EH (cell line): ENCODE data around the gene RGS5.
A peak's percentile ranks its signal among the peaks of the same experiment; 100 is the strongest.

Source experiments
- DNase-seq: peaks from one replicate; pipeline ENCODE4 v3.0.0-alpha.2; 2015; ENCODE audit warnings: low read depth

RGS5 gene

DNA sequence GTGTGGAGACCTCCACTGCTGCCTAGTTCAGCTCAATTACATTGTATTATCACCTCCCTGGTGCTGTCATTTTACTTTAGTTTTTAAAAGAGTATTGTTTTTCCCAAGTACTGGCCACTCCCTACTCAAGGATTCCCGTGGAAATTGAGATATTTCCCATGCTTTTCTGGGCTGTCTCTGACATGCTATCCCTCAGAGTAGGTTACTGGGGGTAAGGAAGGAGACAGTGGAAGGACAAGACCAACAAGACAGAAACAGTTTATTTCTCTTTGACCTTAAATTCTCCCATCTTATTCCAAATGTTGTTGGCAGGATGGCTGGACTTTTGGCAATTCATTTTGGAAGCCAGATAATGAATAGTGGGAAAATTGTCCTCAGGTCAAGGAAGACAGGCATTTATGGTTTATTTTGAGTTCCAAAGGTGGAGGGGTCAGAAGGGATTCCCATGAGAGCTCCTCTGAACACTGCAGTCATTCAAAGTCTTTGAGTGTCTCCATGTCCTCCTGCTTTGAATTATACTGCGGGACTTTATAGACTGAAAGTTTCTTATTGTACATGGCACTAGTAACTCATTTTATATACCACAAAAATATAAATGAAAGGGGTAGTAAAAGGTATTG lies 20.3 kb downstream of the RGS5 start:
- peak; percentile 16 for DNase-seq

DNA sequence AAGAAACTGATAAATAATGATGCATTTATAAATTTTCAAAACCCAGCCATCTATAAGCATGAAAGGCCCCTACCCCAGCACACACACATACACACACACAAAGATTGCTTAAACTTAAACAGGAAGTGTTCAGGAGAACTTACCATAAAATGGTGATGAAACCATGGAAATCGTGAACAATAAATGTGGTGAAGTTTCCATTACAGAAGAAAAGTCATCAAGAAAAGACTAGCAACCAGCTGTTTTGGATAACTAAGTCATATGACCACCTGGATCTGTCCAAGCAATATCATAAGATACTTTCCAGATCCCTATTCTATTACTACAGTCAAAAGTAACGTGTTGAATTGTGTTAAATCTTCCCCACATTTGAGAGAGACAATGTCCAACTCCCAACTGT lies 24.1 kb downstream of the RGS5 start:
- no peak for DNase-seq

DNA sequence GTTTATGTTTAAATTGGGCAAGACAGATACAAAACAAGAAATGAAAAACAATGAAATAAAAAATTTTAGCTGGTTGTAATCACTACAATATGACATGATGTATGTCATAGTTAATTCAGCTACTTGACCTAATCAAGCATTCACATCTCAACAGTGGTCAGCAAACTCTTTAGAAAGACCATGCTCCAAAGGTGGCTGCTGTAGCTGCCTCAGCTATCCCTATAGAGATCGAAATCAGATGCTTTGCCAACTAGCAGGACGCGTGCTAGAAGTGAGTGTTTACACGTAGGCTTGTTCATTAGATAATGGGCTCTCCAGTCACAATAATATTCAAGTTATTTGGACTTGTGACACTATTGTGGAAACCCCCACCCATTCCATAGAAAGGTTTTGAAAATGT lies 25.9 kb downstream of the RGS5 start:
- no peak for DNase-seq

DNA sequence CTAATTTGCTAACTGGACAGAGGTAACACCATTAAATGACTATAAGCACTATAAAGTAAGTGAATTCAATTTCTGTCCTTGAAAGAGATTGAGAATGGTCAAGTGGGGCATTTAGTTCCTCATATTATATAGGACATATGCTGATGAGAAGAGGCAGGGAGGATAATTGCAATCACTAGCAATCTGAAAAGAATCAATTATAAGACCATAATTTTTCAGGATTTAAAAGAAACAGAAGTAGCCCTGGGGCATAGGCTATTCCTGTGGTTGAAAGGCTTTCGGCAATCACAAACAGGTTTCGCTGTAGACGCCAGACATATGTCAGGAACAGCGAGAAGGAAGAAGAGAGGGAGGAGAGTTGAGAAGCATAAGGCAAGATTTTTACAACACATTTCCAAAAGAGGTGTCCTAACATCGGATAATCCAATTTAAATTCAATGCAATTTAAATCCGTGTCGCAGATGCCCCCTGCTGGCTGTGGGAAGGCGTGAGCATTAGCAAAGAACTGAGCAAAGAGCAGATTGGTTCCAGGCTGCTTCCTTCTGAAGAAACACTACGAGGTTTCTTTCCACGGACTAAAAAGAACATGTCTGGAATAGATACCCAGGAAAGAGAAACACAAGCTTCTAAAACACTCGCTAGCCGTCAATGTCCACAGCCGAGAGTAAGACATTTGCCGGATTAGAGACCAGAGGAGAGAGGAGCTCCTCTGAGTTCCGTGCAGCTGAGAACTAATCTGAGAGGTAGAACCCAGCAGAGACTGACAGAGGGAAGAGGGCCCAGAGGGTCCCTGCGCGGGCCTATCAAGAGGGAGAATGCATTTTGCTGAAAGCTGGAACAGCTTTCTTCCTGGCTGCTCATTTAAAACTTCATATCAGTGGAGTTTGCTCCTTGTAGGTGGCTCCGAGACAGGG lies 27.9 kb downstream of the RGS5 start:
- peak; percentile 68 for DNase-seq

DNA sequence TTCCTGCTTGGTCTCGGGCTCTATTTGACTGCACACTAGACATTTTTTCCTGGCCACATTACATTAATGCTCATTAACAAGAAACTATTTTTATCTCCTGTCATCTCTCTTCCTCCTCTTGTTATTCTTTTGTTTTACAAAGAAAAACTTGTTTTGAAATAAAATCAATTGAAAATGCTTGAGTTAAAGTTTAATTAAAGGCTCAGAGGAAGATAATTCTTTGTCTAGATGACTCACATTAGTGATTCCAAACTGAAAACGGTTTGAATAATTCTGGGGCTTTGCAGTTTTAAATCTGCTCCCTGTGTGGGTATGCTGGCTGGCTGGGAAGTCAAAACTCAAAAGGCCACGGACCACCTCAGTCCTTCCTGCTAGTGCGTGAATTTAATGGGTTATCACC lies 29.6 kb downstream of the RGS5 start:
- peak; percentile 57 for DNase-seq

DNA sequence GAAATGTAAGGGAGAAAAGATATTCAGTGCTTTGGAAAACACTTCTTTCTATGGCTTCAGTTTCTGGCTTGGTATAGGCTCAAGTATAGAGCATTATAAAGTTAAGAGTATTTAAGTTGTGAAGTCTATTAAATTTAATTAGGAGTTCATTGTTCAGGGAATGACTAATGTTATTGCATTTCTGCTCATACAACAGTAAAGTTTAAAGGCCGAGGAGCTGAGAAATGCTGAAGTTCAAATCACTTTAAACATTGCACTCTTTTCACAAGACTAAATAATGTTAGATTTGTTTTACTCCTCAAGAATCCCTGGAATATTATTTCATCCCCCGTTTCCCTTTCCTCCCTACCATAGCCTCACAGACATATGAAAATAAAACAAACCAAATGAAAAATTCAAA lies 30.1 kb downstream of the RGS5 start:
- DNase-seq, result peak; percentile 66

DNA sequence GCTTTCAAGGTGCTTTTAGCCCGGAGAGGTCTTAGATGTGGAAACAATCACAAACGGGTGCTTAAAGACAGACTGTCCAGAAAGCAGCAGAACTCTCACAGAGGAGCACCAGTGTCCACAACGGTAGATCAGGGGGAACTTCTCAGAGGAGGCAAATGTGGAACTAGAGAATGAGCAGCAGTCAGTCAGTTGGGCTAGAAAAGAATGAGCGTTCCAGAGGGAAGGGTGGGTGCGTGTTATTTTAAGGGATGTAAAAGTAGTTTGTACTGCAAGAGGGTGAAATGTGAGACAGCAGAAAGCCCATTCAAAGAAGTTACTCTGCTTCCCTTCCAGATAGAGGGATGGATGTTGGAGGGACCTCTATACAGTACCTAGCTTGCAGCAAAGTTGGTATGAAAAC lies 30.9 kb downstream of the RGS5 start:
- DNase-seq, result peak; percentile 63

DNA sequence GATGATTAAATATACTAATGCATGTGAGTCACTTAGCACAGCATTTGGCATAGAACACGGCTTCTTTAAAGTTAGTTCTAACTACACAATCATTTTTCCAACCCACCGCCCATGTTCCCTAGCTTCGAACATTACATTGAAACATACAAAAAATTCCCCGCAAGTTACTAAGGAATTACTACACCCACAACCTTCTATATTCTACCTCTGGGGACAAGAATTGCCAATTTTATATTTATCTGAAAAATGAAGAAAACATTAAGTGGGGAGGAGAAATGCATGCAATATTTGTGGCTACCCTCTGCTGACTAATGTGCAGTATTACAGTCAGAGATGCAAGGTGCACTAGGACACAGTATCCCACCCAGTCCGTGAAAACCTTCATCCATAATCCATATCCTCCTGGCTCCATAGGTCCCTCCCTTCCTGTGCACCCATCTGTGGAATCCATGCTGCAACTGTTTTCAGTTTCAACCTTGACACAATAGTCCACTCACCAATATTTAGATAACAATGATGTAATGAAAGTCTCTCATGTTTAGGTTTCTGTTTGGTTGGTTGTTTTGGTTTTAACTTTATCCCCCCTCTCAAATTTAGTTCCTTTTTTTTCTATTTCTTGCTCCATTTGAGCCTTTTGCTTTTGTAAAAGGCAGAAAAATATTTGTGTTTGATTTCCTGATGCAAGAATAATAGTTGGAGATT lies 31.6 kb downstream of the RGS5 start:
- peak; percentile 36 for DNase-seq

DNA sequence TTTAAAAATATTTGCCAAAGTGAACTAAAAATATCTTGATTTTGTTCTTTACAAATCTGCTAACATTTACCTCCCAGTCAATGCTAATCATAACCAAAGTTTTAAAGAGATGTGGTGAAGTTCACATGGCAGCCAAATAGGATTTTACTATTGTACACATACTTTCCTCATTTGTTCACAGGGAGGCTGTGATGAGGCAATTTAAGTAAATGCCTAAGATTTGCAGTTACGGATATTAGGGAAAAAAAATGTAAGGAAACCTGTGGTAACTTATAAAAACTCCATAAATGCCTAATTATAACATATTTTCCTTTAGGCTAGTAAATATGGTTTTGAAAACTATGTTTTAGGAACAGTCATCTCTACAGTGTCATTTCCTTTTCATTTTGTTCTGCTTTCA lies 32.4 kb downstream of the RGS5 start:
- peak; percentile 80 for DNase-seq

DNA sequence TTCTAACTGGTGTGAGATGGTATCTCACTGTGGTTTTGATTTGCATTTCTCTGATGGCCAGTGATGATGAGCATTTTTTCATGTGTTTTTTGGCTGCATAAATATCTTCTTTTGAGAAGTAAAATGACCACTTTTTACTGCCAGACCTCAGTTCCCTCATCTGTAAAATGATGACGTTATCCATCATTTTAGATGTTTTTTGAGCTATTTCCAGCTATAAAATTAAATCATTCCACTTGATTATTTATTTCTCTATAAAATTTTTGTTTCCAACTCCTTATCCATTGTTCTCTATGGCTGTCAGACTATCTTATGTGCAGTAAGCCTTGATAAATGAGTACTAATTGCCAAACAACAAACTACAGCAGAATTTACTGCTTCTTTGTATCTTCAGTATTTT lies 33.2 kb downstream of the RGS5 start:
- no peak for DNase-seq

DNA sequence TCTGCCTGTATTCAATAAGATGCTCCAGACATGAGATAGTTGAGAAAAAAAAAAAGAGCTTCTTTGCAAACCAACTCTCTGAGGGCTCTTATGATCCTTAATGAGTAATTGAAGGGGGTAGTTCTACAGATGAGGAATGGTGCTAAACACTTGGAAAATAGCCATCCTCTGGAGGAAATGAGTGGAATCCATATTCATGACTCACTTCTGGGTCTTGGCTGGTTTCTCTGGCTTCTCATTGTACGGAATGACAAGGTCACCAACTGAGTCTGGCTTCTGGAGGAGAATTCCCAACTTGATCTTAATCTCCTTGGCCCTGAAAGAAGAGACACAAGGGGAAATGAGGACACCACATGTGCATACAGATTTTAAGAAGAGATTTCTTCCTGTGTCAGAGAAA lies 34.7 kb downstream of the RGS5 start:
- DNase-seq, result peak; percentile 100

DNA sequence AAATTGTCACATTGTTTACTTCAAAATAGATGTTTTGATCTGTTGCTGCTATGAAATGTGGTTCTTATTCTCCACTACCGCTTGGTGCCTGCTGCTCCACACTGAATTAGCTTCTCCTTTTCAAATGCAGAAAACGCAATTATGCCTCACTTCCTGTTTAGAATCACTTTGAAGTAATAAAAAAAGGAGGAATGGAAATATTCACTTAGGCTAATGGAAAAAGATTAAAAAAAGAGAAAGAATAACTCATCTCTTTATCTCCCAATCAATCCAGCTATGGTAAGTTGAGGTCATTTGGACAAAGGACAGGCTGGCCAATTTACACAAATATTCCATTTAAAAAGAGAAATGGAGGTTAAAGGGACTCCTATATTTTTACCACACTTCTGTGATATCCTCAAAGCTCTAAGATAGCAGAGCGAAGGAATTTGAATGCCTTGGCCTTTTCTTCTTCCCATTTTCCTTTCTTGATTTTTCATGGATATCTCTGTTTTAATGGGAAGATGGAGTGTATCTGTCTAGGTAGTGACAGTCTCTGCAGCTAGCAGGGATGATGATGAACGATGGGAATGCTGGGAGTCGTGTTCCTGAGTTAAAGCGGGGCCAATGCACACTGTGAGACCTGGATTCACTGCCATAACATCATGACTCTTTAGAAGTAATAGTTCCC lies 35.7 kb downstream of the RGS5 start:
- peak; percentile 47 for DNase-seq

DNA sequence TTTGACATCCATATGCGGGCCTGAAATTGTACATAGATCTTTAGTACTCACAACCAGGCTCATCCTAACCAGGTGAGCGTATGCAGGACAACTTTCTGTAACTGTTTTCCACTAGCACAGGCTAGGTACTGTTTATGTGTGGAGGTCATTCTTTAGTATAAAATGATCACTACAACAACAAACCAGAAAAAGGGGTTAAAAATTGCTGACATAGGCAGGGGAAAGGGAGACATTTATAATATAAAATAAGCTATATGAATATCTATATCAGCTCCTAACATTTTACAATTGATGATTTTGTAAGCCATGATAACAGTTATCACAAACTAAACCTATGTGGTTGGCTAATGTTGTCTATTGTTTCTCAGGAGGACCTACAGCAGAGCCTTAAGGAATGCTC lies 37.6 kb downstream of the RGS5 start:
- DNase-seq, result no peak

DNA sequence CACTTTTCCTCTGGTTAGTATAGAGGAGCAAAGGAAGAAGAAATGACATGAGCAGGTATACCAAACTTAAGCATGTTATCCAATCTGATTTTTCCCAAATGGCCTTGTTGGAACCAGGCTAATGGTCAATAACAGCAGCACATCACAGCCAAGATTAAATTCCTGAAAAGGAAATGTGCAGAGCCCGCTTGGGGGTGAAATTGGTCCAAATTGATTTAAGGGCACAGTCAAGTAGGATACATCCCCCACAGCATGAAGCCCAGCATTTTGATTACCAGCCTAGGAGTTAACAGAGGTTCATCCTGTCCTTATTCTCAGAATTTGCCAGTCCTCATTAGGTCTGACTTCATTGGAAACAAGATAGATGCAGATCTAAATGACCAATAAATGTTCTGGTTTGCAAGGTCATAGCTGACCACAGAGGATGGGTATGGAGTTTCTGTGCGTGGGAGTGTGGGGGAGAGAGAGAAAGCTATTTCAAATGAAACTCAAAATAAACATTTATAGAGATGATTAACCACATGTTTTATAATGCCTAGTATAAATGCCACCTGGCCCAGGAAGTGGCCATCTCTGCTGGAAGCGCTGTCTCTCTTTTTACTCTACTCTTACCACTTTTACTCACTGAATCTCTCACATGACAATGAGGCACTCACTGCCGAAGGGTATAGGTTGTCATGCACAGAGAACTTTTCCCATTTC lies 38.7 kb downstream of the RGS5 start:
- DNase-seq, result peak; percentile 88

DNA sequence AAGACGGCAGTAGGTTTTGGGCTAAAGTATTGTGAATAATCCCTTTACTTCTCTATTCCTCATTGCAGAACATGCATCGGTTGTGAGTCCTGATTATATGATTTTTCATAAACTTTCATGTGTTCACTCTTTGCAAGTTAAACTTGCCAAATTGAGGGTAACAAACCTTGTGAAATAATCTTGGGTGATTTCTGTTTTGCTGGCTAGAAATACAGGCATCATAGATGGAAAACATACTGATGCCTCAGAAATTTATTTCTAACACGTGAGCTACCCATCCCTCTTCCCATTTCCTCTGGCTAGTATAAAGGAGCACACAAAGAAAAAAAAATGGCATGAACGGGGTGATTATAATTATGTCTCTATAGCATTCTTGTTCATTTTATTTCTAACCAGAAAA lies 39.6 kb downstream of the RGS5 start:
- no peak for DNase-seq

DNA sequence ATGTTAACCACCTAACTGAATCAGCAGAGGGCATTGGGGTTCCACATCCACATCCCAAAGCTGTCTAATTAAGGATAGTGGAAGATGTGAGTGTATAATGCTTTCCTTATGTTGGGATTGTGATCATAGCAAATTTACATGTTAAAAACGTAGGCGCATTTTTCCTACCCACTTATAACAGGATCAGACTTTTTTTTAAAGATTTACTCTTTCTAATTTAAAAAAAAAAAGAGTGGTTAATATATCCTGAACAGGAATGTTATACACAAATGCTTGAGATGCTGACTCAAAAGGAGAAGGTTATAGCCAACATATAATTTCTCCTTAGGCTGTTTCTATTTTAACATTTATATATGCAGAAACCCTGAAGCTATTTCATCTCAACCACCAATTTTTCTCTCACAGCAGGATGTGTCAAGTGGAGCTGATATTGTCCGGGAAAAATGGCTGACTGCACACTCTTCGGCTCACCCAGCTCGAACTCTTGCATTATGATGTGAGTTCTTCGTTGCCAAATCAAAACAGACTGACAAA lies 40.3 kb downstream of the RGS5 start:
- peak; percentile 81 for DNase-seq

DNA sequence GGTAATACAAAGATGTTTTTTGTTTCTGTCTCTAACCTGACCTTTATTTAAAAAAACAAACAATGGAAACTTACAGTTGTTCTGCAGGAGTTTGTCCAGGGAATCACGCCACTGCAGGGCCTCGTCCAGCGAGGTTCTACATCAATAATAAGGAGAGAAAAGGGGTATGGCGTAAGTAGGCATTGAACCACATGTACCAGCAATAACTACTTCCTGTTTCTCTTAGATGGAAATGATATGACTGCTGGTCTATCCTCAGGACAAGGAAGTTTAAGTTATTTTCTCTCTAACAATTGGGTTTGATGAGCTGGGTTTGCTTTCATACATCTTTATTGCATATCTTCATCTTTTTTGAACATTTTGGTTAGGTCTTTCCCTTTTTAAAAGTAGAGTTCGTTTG lies 40.9 kb downstream of the RGS5 start:
- DNase-seq, result peak; percentile 11

DNA sequence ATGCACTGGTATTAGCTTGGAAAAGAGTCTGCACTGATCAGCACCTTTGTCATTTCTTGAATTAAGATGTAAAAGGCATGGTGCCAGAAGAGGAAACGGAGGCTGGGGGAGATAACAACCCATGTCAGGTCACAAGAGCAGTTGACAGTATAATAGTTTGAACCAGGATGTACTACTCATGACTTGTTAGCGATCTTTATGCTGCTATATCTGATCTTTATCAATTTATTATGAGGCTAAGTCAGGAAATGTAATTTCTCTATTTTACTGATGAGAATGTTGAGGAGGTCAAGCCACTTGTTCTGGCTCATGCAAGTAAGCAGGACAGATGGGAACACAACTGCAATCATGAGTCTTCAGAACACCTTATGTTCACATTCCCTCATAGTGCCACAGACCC lies 41.4 kb downstream of the RGS5 start:
- DNase-seq, result no peak

DNA sequence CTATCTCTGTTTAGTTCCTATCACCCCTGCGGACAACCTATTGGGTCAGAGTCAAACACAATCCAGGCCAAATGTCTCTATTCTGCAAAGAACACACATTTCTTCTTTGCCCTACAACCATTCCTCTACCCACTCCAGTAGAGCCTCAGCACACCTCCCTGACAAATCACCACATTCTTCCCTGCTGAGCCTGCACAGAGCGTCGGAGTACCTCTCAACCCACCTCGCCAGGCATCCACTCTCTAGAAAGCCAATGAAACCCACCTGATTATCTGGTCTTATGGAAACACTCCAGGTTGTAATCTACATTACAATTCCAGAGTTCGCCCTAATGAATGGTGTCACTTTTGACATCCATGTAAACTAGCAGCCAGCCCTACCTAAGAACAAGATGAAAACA lies 47.1 kb downstream of the RGS5 start:
- DNase-seq, result no peak

DNA sequence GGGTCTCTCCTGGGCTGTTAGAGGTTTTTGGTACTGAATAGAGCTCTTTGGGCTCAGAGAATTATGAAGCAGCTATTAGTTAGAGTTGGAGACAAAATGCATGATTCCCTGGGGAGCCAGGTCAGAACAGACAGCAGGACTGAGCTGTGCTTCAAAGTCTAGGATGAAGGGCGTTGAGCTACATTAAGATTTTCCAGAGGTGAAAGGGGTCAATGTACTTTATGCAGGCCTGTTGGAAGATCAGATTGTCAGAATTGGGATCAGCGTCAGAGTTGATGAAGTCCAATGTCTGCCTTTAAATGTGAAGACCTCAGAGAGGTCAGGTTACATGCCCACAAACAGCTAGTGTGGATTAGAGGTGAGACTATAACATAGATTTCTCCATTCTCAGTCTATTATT lies 53.8 kb downstream of the RGS5 start:
- no peak for DNase-seq

DNA sequence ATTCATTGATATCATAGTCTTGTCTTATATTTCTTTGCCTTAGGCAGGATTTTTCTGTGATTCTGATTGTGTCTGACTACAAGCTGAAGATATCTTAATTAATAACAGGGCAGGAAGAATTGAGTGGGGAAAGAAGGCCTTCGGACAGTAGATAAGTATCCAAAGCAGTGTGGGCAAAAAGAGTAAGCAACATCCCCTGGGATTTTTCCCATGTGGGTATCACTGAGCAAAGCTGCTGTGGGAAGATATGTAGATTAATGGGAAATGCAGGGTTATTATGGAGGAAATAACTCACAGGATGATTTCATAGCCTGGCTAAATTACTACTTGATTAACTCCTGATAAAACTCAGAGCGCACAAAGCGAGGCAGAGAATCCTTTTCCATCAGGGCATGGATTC lies 55.7 kb downstream of the RGS5 start:
- peak; percentile 12 for DNase-seq

DNA sequence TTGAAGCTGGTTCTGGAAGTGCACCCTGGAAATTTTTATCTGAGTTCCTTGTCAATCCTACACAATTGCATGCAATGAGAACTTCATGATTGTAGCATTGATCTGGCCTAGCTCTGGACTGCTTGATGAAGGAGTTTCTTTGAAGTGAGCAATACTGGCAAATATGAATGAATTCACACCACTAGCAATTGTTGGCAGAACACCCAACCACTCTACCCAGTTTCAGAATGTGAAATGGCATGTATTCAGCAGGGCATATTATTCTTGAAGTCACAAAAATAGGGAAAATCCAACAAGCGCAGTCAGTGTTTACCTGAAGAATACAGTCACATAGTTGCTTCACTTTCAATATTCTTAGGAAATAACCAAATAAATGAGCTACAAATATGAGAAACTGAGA lies 57.3 kb downstream of the RGS5 start:
- no peak for DNase-seq
